ENCODE results near the gene FAM131C.

GRCh38 chr1:16046842-16047241, 26.6 kb downstream of the FAM131C start:
- TF ChIP-seq TAF1 (IDR thresholded peaks at IDR 0.05; ENCODE audit: low read depth, low read length): no peak
- no peak for TF ChIP-seq POLR2A (IDR thresholded peaks at IDR 0.05; ENCODE audit: low read depth, low read length)
- no peak for TF ChIP-seq PAX5 (IDR thresholded peaks at IDR 0.05; ENCODE audit: insufficient read depth, low read length, severe bottlenecking)

All from GM12891 (cell line).